ENCODE measurements around the gene OR2T27. TPM values are rescaled to one million over a fixed set of nuclear protein-coding genes. Genes with fewer than 3 reads are reported as not detected.

Gene OR2T27
- total and polyA plus RNA-seq, 2 donors (not counting 3 experiments of a cell fraction or from before 2014, with no cell fraction given) = not detected

DNA sequence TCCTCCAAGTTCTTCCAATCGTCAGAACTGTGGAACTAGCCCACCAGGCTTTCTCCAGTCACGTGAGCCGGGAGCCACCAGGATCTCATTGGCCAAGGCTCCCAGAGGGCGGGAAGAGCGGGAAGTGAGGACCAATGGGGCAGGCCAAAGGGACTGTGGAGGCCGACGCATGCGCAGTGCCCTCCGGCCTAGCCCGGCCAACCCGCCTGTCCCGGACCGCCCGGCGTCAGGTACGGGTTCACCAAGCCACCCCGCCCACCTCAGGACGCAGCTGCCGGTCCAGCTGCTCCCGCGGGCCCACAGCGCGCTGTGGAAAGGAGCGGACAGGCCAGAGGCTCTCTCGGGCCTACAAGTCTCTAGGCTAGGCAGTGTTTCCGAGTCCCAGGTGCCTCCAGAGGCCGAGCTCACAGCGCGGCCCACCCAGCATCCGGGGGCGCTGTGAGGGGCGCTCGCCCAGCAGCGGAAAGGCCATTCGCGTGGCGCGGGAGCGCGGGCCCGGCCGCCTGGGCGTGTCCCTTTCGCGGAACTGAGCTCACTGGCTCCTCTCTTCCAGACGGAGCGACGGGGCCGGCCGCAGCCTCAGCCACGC, 36.3 kb upstream of the OR2T27 start:
- ChIA-PET CTCF (no interaction called here), POLR2A (no interaction called here)
- Histone ChIP-seq H3K9ac (replicated peaks; ENCODE audit: extremely low read depth, insufficient read depth, low read length) (no peak overlapping the region), H3K27me3 (ENCODE audit: control insufficient read depth in 2 of 2, insufficient read depth in 2 of 2, low read length in 2 of 2) (no peaks in the 10 kb centered on the region), H4K20me1 (replicated peaks; ENCODE audit: control insufficient read depth, extremely low read depth, insufficient read depth, low read length) (no peaks in the 10 kb centered on the region), H3K9me1 (replicated peaks; ENCODE audit: control insufficient read depth, extremely low read depth, insufficient read depth, low read length) (no peaks in the 10 kb centered on the region), H3K4me1 (ENCODE audit: control insufficient read depth, extremely low read depth, insufficient read depth, low read length) (no peaks in the 10 kb centered on the region), H3K4me3 (replicated peaks in 1 of 3; ENCODE audit: insufficient read depth in 1 of 3, low read depth in 1 of 3, low read length in 3 of 3) (no peak overlapping the region), H3K4me2 (ENCODE audit: insufficient read depth, low read length) (no peak overlapping the region), H3K27ac (ENCODE audit: insufficient read depth, low read depth, low read length) (no peak overlapping the region), H3K36me3 (ENCODE audit: control insufficient read depth in 2 of 2, extremely low read depth in 1 of 2, insufficient read depth in 2 of 2, low read length in 2 of 2) (no peaks in the 10 kb centered on the region), H3K79me2 (ENCODE audit: control insufficient read depth, insufficient read depth, low read length) (no peaks in the 10 kb centered on the region), H2AFZ (ENCODE audit: low read depth, low read length) (no peak overlapping the region), H3K9me3 (replicated peaks; ENCODE audit: control insufficient read depth, insufficient read depth, low read length) (peaks cover 6% of the 10 kb centered on the region)
- no TSS peak for BruUV-seq (replicated peaks)
- intact Hi-C loops (cut with micrococcal nuclease) (no loop called here), dilution Hi-C loops (cut with MboI; ENCODE audit: extremely low pct_ligation_motif_present, low sequenced_read_pairs) (no loop called here)
- FAIRE-seq = no peak
- no peak for TF ChIP-seq EZH2 (IDR thresholded peaks at IDR 0.05; ENCODE audit: borderline replicate concordance, low read depth, low read length, severe bottlenecking)
- no peak for TF ChIP-seq POLR2A (IDR thresholded peaks at IDR 0.05; ENCODE audit: low read depth, low read length)
- no peak for TF ChIP-seq JUN (IDR thresholded peaks at IDR 0.05; ENCODE audit: borderline replicate concordance, insufficient read depth, insufficient read length, low read depth)
- TF ChIP-seq POLR2AphosphoS5 (IDR thresholded peaks at IDR 0.05; ENCODE audit: insufficient read depth, low read depth, low read length) = no peak
- TF ChIP-seq FOS (IDR thresholded peaks at IDR 0.05; ENCODE audit: borderline replicate concordance, insufficient read depth, low read length) = no peak
- no peak for TF ChIP-seq MAX (IDR thresholded peaks at IDR 0.05; ENCODE audit: insufficient read depth, insufficient read length)
- TF ChIP-seq GATA2 (IDR thresholded peaks at IDR 0.05; ENCODE audit: insufficient read depth, insufficient read length, low read depth, low read length) = no peak
- TF ChIP-seq MYC (IDR thresholded peaks at IDR 0.05; ENCODE audit: low read depth, low read length) = no peak
- TF ChIP-seq, protein P1, sequence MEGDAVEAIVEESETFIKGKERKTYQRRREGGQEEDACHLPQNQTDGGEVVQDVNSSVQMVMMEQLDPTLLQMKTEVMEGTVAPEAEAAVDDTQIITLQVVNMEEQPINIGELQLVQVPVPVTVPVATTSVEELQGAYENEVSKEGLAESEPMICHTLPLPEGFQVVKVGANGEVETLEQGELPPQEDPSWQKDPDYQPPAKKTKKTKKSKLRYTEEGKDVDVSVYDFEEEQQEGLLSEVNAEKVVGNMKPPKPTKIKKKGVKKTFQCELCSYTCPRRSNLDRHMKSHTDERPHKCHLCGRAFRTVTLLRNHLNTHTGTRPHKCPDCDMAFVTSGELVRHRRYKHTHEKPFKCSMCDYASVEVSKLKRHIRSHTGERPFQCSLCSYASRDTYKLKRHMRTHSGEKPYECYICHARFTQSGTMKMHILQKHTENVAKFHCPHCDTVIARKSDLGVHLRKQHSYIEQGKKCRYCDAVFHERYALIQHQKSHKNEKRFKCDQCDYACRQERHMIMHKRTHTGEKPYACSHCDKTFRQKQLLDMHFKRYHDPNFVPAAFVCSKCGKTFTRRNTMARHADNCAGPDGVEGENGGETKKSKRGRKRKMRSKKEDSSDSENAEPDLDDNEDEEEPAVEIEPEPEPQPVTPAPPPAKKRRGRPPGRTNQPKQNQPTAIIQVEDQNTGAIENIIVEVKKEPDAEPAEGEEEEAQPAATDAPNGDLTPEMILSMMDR (IDR thresholded peaks at IDR 0.05; ENCODE audit: extremely low read depth in 1 of 2, insufficient read depth in 1 of 2, low read depth in 1 of 2, low read length in 2 of 2) = no peak
- DNase-seq (ENCODE audit: low read depth, low spot score) = no peak
